OCI-LY3 (cell line): Measurements from ENCODE around the gene SCO2.

Experiments used
- EZH2phosphoT487 ChIP-seq: fragments of 200-600 bp; shearing (Covaris generic); IDR thresholded peaks from 2 replicates; pipeline ENCODE4 v1.6.1; 2018; ENCODE audit warnings: antibody characterized with exemption, mixed run types, low read depth
- TF ChIP-seq, protein P1 (sequence below): fragments of 200-600, 300-600 bp; sonication (generic); IDR thresholded peaks from 2 replicates; pipeline ENCODE4 v1.5.1; 2014; ENCODE audit warnings: antibody characterized with exemption, low read length, low read depth

DNA sequence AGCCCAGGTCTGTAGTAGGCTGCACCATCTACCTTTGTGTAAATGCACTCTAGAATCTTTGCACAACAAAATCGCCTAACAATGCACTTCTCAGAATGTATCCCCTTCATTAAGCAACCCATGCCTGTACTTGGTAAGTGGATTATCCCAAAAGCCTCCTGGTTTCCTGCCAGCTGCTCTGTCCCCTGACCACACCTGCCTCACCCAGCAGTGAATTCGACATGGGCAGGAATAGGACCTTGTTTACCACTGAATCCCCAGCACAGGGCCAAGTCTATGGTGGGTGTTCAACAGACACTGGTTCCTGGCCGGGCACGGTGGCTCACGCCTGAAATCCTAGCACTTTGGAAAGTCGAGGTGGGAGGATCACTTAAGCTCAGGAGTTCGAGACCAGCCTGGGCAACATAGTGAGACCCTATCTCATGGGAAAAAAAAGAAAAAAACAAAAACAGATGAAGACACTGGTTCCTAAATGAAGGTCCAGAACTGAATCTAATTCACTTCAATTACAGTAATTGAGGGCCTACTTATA lies 42.4 kb upstream of the SCO2 start:
- TF ChIP-seq, protein P1, sequence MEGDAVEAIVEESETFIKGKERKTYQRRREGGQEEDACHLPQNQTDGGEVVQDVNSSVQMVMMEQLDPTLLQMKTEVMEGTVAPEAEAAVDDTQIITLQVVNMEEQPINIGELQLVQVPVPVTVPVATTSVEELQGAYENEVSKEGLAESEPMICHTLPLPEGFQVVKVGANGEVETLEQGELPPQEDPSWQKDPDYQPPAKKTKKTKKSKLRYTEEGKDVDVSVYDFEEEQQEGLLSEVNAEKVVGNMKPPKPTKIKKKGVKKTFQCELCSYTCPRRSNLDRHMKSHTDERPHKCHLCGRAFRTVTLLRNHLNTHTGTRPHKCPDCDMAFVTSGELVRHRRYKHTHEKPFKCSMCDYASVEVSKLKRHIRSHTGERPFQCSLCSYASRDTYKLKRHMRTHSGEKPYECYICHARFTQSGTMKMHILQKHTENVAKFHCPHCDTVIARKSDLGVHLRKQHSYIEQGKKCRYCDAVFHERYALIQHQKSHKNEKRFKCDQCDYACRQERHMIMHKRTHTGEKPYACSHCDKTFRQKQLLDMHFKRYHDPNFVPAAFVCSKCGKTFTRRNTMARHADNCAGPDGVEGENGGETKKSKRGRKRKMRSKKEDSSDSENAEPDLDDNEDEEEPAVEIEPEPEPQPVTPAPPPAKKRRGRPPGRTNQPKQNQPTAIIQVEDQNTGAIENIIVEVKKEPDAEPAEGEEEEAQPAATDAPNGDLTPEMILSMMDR, result no peak
- no peak for TF ChIP-seq EZH2phosphoT487
